ENCODE data around the gene TMEM255A.

Gene TMEM255A

DNA sequence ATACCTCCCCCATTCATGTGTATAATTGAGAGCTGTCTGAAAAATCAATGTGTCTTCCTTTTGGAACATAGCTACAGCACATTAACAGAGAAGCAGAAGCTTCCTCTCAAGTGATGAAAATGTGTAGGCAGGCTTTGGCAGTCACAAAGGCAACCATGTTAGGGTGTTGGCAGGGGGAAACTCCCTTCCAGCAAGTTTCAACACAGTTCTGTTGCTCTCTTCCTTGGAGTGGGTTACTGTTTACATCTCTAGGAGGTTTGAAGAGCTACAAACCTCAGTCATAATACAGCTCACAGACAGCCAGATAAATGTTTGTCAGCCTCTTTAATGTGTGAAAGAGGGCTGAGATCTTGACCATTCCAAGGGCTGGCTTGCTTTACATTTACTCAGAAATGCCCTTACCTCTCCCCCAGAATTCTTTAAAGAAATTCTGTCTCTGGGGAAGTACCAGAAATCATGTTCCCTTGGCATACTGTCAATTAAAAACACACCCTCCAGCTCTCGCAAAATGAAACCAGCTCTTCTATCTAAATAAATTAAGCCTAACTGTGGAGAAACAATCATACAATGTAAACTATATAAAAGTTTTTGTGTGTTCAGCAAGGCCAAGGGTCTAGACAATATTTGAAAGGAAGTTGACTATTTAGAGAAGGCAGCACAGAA is 41.8 kb downstream of the TMEM255A start:
- DNase-seq (ENCODE audit: low read depth): no peak

- no peak for DNase-seq (ENCODE audit: low read depth)
Observed at GRCh38 chrX:120264341-120264740, 46.9 kb downstream of the TMEM255A start.

- DNase-seq (ENCODE audit: low read depth): no peak
Observed at GRCh38 chrX:120262859-120263708, 48.2 kb downstream of the TMEM255A start.

DNA sequence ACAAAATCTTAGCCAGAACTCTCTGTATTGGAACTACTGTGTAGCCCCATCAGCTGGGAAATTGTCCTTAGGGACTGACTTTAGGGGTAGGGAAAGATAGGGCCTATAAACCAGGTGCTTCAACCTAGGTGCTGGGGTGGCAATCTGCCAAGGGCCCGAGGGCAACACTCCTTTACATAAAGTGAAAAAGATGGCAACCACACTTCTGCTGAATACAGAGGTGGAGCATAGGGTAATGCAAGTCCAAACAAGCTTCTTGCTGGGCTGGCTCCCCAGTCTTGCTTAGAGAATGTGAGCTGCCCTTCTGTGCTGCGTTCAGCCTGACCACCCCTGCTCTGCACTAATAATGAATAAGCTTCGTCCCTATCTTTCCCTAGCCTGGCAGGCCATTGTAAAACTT is 50.9 kb downstream of the TMEM255A start:
- DNase-seq (ENCODE audit: low read depth): no peak

DNA sequence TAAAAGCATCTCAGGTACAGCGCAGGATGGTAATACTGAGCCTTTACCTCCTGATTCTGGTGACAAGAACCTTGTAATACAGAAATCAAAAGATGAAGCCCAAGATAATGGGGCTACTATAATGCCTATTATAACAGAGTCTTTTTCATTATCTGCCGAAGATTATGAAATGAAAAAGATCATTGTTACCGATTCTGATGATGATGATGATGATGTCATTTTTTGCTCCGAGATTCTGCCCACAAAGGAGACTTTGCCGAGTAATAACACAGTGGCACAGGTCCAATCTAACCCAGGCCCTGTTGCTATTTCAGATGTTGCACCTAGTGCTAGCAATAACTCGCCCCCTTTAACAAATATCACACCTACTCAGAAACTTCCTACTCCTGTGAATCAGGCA is 57.5 kb downstream of the TMEM255A start:
- DNase-seq (ENCODE audit: low read depth): no peak

DNA sequence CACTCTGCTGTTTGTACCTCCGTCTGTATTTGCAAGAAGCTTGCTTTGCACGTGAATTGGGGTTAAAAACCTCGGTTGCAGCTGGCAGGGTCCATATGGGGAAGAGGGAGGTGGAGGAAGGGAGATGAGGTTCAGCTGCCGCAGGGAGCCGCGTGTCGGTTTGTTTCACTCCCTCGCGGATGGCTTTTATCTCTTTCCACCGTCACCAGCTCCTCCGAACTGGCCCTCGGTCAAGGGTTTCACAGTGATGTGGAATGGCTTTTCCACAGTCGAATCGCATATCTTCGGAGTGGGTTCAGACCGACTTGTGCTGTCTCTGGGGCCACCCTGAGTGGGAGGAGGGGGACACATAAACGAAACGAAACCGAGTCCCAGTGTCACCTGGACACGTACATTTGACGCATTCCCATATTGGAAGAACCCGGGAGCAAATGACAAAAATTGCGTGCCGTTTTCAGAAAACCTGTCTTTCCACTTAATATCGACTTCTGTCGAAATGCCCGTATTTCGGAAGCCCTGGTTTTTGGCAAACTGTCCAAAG is 59.7 kb downstream of the TMEM255A start:
- no peak for DNase-seq (ENCODE audit: low read depth)

- DNase-seq (ENCODE audit: low read depth): peak; percentile 77
Observed at GRCh38 chrX:120250522-120251271, 60.6 kb downstream of the TMEM255A start, which contains the start of gene ZBTB33. ZBTB33 (plus strand) TSS chrX:120250812; CDS start chrX:120253416, 2,604 bp downstream.

- DNase-seq (ENCODE audit: low read depth): peak; percentile 17
Observed at GRCh38 chrX:120244735-120245498, 66.3 kb downstream of the TMEM255A start.

- no peak for DNase-seq (ENCODE audit: low read depth)
Observed at GRCh38 chrX:120244395-120244734, 66.9 kb downstream of the TMEM255A start.

GRCh38 chrX:120242813-120243212 is 68.4 kb downstream of the TMEM255A start:
- DNase-seq (ENCODE audit: low read depth): no peak

DNA sequence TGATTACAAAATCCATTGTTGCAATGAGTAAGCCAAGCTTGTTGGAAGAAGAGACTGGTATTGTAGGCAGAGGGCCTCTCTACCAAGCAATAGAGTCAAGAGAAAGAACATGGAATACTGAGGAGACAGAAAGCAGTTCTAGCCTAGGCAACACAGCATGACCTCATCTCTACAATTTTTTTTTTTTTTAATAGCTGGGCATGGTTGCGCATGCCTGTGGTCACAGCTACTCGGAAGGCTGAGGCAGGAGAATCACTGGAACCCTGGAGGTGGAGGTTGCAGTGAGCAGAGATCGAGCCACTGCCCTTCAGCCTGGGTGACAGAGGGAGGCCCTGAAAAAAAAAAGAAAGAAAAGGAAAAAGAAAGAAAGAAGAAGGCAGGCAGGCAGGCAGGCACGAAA is 72.3 kb downstream of the TMEM255A start:
- DNase-seq (ENCODE audit: low read depth): no peak

DNA sequence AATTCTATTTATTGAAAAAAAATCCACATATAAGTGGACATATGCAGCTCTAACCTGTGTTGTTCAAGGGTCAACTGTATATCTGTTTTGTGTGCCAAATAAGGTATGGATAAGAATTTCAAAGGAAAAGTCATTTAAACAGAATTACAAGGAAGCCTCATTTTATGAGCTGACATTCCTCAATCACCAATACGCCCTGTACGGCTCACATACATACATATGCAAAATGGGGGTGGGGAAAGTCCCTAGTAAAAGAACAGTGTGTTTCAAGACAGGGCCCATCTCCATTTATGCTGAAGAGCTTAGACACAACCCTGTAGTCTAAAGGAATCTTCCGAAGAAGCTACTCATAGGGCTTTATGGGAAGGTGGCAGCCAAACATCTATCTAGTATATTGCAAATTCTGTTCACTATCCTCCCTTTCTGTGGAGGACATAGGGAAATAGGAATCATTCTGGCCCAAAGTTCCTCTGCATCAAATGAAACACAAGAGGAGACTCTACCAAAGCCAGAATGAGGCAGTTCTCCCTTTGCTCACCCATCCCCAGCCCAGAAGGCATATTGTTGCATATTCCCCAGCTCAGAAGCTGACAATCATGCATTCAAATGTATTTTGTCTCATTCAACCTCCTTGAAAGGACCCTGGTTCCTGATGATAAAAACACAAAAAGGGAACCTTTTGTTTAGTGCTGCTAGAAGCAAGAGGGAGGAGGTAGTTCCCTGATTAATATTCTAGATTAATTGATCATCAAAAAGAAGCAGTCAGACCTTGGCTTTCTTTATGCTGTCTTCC is 74.4 kb downstream of the TMEM255A start:
- no peak for DNase-seq (ENCODE audit: low read depth)

DNA sequence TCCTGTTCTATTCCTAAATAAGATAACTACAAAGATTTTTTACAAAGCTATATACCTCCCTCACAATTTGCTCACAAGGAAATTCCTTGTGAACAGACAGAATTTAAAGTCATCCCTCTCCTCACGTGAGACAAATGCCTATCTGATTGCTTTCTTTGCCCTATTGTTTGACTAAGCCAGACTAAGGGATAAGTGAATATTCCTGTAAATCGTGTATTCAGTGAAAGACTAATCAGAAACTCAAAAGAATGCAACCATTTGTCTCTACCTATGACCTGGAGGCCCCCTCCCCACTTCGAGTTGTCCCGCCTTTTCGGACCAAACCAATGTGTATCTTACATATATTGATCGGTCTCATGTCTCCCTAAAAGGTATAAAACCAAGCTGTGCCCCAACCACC is 76.0 kb downstream of the TMEM255A start:
- DNase-seq (ENCODE audit: low read depth): no peak

DNA sequence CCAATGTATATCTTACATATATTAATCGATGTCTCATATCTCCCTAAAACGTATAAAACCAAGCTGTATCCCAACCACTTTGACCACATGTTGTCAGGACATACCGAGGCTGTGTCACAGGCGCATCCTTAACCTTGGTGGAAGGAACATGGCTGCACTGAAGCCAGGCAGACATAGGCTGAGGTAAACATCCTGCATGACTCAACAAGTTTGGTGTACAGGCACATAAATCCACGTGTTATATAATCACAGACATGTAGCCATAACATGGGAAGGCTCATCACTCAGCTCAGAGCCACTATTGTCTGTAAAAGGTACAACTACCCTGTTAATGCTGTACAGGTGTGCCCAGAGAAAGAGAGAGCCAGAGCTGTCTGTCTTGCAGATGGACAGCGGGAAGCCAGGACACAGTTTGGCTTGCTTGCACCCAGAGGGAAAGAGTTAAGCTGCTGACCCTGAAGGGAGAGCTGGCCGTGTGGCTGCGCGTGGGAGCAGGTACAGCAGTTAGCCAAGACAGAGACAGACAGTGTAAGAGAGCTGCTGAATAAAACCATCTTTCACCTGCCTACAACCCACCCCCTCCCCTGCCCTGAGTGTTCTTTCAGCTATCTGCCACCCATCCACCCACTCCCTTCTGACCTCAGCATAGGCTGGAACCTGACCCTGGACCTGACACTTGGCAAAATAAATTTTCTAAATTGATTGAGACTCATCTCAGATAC is 82.9 kb downstream of the TMEM255A start:
- DNase-seq (ENCODE audit: low read depth): no peak

- no peak for DNase-seq (ENCODE audit: low read depth)
Observed at GRCh38 chrX:120224388-120224787, 86.9 kb downstream of the TMEM255A start.

- no peak for DNase-seq (ENCODE audit: low read depth)
Observed at GRCh38 chrX:120223374-120223773, 87.9 kb downstream of the TMEM255A start.

DNA sequence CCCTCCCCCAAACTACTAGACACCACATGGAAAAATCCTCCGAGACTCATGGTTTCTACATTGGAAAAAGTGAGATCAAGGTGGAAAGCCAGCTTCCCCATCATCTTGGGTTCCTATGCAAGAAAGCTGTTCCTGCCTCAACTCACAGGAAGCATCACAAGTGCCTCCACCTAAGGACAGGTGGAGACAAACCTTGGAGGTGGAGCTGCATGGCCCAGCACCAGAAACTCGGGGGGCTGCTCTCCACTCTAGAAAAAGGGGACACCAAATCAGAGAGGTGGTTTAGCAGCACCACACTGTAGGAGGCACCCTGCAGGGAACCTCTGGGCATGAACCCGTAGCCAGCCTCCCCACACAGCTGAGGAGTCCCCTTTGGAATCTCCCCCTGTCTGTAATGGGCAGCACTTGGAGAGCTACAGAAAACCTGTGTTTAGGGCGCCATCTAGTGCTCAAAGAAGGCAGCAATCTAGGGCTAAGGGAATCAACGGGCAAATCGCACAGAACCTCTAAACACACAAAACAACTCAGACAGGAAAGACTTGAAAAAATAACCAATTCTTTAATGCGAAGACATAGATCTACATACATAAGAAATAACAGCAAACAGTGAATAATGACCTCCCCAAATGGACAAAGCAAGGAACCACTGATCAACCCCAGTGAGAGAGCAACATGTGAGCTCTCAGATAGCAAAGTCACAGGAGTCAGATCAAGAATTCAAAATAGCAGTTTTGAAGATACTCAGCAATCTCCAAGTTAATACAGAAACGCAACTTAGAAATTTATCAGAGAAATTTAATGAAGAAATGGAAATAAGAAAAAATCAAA is 97.6 kb downstream of the TMEM255A start:
- peak; percentile 19 for DNase-seq (ENCODE audit: low read depth)
